GM19023 (cell line): Measurements from ENCODE around the gene HS6ST3.
"Not testable (repeated sequence)": the region's sequence is repeated elsewhere in the genome, so short reads cannot be mapped to it uniquely, and the experiment has no call there.

Source experiments
- ATAC-seq: cut with Tn5 transposase; IDR thresholded peaks from one replicate; pipeline ENCODE4 v1.9.1; 2021; ENCODE audit warnings: mild to moderate bottlenecking, moderate library complexity; ENCODE audit not compliant: unreplicated experiment

HS6ST3 gene

DNA sequence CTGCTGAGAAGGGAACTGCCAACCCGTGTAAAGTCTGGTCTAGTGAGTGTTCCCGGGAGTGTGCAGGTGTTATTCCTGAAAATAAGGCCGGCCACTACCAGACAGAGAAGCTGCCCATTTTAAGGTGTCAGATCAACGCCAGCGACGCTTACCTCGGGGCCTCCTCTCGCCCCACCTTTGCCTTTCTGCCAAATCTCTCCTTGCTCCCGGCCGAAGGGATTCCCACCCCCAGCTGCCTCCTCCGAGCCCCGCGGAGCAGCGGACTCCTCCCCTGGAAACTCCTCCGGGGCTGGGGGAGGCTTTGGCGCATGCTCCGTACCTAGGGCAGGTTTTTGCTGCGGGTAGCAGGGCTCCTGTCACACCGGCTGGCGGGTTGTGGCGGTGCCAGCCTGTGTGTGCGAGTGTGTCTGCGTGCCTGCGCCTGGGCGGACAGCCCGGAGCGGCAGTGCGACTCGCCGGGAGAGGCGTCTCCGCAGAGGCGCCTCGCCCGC lies at the start of gene HS6ST3:
Gene HS6ST3 (plus strand): TSS at position 359 of the 491 bp plus-strand sequence.
- ATAC-seq = peak; percentile 36

DNA sequence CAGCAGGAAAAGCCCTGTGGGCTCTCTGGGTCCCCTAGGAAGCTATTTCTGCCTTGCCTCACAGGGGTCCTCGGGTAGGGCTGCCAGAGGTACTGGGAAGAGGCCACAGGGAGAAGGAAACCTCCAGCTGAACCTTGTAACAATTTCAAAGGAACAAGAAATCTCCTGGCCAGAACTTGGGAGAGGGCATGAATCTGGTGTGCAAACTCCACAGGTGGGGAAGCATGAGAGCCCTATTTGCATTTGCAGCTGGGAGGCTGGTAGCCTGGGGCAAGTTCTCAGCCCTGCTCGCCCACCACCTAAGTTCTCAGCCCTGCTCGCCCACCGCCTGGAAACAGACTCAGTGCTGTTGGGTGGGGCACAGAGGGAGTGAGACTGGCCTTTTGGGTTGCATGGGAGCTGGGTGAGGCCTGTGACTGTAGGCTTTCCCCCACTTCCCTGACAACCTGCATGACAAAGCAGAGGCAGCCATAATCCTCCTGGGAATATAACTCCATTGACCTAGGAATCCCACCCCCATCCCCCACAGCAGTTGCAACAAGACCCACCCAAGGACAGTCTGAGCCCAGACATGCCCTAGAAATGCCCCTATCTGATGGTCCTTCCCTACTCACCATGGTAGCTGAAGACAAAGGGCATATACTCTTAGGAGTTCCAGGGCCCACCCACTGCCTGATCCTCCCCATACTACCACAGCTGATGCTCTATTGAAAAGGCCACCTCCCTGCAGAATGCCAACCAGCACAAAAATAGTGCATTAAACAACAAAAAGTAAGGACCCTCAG lies 48.4 kb upstream of the HS6ST3 start:
- no peak for ATAC-seq

DNA sequence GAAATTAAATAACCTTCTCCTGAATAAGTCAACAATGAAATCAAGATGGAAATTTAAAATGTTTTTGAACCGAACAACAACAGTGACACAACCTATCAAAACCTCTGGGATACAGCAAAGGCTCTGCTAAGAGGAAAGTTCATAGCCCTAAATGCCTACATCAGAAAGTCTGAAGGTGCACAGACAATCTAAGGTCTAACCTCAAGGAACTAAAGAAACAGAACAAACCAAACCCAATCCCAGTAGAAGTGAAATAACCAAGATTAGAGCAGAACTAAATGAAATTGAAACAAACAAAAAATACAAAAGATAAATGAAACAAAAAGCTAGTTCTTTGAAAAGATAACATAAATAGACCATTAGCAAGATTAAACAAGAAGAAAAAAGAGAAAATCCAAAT lies 45.7 kb upstream of the HS6ST3 start:
- no peak for ATAC-seq

DNA sequence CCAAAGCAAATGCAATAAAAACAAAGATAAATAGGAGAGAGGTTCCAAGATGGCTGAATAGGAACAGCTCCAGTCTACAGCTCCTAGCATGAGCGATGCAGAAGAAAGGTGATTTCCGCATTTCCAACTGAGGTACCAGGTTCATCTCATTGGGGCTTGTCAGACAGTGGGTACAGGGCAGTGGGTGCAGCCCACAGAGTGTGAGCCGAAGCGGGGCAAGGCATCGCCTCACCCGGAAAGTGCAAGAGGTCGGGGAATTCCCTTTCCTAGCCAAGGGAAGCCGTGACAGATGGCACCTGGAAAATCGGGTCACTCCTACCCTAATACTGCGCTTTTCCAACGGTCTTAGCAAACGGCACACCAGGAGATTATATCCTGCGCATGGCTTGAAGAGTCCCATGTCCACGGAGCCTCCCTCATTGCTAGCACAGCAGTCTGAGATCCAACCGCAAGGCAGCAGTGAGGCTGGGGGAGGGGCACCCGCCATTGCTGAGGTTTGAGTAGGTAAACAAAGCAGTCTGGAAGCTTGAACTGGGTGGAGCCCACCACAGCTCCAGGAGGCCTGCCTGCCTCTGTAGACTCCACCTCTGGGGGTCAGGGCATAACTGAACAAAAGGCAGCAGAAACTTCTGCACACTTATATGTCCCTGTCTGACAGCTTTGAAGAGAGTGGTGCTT lies 43.3 kb upstream of the HS6ST3 start:
- not testable (repeated sequence) for ATAC-seq

DNA sequence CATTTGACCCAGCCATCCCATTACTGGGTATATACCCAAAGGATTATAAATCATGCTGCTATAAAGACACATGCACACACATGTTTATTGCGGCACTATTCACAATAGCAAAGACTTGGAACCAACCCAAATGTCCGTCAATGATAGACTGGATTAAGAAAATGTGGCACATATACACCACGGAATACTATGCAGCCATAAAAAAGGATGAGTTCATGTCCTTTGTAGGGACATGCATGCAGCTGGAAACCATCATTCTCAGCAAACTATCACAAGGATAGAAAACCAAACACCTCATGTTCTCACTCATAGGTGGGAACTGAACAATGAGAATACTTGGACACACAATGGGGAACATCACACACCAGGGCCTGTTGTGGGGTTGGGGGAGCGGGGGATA lies 39.0 kb upstream of the HS6ST3 start:
- ATAC-seq = not testable (repeated sequence)

DNA sequence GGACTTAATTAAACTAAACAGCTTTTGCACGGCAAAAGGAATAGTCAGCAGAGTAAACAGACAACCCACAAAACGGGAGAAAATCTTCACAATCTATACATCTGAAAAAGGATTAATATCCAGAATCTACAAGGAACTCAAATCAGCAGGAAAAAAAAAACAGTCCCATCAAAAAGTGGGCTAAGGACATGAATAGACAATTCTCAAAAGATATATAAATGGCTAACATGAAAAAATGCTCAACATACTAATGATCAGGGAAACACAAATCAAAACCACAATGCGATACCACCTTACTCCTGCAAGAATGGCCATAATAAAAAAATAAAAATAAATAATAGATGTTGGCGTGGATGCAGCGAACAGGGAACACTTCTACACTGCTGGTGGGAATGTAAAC lies 38.4 kb upstream of the HS6ST3 start:
- not testable (repeated sequence) for ATAC-seq

DNA sequence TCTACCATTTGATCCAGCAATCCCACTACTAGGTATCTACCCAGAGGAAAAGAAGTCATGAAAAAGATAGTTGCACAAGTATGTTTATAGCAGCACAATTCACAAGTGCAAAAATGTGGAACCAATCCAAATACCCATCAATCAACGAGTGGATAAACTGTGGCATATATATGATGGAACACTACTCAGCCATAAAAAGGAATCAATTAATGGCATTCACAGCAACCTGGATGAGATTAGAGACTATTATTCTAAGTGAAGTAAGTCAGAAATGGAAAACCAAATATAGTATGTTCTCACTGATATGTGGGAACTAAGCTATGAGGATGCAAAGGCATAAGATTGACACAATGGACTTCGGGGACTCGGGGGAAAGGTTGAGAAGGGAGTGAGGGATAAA lies 38.0 kb upstream of the HS6ST3 start:
- ATAC-seq = not testable (repeated sequence)

DNA sequence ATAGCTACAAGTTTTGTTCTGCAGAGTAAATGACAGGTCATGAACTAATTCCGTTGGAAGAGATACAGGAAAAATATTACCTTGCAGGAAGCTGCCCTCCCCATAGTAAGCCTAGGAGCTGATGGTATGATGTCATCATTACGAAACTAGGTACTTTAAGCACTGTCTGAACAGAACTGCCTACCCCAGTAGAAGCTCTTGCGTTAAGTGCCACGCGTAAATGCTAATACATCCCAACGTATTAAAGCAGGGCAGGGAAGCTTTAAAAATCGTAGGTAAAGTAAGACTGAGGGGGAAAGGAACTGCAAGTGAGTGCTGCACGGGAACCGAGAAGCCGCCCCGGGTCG lies 37.3 kb upstream of the HS6ST3 start:
- ATAC-seq = peak; percentile 53

DNA sequence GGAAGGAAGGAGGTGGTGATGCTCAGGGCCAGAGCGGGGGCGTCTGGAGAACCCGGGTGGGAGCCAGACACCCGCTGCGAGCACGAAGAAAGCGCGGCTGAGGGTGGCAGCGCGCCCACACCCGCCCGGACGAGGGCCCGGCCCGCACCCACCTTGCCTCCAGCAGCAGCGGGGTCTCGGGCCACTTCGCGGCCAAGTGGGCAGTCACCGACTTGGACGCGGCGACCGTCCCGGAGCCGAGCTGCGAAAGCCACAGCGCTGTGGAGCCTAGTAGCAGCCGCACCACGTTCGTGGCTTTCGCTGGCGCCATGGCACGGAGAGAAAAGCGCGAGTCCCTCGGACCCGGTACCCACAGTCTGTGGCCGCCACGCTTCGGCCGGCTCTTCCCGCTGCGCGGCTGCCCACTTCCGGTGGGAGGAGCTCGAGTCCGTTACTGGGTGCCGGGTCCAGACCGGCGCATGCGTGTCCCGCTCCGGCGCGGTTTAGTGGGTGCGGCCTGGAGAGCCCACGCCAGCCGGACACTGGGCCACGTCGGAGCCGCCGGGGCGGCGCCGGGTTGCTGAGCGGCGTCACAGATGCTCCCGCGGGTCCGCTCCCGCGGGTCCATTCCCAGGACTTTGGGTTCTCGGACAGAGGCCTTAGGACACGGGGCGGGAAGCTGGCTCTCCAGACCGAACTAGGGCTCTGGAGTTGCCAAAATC lies 36.8 kb upstream of the HS6ST3 start, which contains the start of gene UGGT2:
Gene UGGT2 (minus strand): TSS at position 399 of the 701 bp plus-strand sequence. CDS start 89 bp downstream, at position 310.
- peak; percentile 96 for ATAC-seq

DNA sequence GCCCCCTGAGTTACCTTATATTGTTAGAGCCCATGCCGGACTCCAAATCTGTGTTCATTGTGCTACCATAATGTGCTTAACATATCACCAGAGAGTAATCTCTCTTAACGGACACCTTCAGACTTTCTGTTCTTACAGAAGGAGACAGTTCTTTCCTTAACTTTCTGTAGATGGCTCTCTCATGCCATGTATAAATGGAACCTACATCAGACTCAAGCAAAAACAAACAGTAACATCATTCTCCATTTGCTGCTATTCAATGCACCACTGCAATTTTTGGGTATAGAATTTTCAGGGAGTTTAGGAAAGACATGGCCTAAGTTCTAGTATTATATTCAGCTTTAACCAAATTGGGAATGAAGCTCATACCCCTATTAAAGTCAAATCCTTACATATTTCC lies 24.1 kb upstream of the HS6ST3 start:
- no peak for ATAC-seq

DNA sequence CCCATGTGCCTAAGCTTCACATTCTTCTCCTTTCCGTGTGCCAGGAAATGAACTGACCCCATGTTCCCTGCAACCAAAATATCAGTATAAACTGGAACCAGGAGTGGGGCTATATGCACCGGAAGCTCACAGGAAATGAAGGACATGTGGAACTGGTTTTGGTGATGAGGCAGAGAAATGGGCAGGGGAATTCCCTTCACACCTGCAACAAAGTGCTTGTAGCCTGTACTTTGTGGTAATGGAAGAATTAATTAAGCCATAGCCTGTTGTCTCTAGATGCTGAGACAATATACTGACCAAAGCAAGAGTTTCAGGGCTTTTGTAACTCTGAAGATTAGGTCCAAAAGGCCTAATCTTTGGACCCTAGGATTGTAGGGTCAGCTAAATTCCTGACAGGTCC lies 21.2 kb upstream of the HS6ST3 start:
- ATAC-seq = no peak

DNA sequence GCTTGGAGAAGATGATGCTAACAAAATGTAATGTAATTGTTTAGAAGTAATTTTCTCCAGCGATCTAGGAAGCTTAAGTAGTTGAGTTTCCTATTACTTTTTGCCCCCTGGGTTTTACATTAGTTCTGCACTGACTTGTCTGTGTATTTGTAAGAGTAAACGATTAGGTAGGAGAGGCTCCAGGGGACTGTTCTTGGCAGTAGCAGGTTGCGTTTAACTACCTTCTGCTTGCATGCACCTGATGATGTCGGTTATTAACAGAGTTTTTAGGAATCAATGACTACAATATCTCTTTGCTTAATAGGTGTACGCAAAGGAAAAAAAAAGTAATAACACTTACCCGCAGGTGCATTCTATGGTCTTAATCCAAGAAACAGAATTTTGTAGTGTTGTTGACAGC lies 18.4 kb upstream of the HS6ST3 start:
- ATAC-seq = no peak

DNA sequence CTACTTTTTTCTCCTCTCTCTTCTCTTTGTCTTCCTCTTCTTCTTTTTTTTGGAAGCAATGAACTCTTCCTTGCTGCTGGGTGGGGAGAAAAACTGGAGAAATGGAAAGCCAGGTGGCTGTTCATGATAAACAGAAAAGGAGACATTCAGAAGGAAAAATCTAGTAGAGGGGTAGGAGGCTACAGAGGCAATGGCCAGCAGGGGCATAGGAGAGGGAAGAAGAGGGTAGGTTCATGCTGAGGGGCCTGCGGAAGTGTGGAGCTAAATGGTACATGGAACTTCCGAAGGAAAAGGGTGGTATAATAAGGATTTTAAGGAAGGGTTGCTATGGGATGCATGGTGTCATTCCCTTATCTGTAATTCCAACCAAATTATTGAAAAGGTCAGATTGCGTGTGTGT lies 17.5 kb upstream of the HS6ST3 start:
- ATAC-seq = no peak

DNA sequence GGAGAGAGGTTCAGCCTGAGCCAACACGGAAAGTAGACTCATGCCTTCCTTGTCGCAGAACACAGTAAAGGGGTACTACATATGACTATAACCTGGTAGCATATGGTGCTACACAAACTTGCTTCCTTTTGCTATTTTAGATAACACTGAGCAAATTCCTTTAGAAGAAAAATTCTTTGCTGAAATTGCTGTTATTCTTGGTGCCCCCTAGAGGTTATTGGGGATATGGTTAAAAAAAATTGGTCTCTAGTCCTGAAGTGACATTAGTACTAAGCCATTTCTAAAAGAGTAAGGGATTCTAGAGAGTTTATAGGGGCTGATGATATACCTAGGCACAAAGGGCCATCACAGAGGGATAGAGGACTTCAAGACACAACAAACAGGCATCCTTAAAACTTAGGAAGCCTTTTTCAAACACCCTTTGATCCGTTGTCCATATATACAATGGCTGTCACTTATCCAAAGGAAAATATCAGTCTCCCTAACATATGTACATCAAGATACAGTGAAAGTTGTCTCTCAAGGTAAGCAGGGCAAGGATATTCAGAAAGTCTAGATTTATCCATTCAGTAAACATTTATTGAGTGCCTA lies 13.9 kb upstream of the HS6ST3 start:
- no peak for ATAC-seq

DNA sequence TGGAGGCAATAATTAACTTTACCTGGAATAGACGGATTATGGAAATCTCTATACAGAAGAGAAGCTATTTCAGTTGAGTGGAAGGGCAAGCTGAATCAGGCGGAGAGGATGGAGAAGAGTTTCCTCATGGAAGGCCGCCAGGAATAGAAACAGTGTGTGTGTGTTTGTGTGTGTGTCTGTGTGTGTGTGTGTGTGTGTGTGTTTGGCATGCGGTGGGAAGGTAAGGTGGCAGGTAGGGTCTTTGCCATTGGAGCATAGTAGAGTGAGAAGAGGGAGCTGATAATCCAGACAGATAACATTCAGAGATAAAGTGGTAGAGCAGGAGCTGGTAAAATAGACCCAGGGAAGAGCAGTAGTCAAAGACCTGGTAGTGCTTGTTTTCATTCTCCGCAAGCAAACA lies 9.2 kb upstream of the HS6ST3 start:
- no peak for ATAC-seq

DNA sequence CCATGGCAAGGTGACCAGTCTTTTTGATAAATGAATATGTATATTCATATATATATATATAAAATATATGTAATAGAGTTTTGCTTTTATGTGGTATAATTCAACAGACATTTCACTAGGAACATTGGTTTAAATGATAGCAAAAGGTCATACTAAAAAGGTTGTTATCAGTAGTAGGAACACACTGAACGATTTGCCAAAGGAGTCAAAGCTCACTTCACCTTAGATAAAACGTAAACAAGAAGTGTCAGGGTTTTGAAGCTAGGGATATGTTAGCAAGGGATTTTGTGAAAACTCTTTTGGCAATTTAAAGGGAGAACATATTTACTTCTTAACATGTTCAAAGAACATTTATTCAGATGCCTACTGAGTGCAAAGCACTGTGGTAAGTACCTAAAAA lies 8.0 kb upstream of the HS6ST3 start:
- ATAC-seq = no peak

DNA sequence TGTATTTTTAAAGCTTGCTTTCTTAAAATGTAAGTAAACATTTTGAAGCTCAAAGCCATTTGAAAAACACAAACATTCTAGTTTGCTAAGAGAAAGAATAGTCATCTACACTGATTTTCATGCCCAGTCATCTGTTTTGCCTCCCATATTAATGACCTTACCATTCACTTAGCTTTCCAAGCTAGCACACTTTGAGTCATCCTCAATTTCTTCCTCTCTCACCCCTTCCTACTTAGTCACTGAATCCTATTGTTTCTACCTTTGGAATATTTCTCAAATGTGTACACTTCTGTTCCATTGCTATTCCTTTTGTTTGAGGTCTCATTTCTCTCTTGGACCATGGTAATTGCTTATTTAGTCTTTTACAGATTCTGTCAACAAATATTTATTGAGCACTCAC lies 7.3 kb upstream of the HS6ST3 start:
- no peak for ATAC-seq

DNA sequence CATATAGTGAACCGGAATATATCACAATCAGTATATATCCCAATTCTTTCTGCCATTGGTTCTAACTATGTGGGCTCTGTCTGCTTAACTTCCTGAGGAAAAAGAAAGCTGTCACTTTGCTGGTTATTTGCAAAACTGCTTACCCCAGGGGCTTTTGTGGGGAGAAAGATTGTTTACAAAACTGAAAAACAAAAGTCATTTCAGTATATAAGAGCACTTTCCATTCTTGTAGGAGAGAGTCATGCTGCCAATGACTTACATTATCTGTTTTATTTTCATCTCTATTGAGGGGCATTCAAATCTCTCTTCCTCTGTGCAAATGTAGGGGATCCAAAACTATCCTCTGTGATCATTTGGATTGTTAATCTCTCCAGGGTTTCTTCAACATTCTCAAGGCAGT lies 3.2 kb upstream of the HS6ST3 start:
- ATAC-seq = no peak

DNA sequence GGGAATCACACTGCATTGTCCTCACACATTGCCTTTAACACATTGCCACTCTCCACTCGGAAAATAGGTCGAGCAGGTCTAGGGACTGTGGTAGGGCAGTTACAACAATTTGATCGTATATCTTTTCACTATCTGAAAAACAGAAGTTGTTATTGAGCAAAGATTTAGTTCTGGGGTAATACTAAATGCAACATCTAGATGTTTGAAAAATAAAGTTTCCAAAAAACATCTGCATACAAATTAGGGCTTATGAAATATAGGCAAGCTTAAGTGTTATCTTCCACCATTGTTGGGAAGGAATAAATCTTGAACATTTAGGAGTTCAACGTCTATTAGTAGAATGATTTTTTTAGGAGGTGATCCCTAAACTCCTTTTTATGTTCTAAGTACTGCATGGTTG lies 768 bp upstream of the HS6ST3 start:
- no peak for ATAC-seq

DNA sequence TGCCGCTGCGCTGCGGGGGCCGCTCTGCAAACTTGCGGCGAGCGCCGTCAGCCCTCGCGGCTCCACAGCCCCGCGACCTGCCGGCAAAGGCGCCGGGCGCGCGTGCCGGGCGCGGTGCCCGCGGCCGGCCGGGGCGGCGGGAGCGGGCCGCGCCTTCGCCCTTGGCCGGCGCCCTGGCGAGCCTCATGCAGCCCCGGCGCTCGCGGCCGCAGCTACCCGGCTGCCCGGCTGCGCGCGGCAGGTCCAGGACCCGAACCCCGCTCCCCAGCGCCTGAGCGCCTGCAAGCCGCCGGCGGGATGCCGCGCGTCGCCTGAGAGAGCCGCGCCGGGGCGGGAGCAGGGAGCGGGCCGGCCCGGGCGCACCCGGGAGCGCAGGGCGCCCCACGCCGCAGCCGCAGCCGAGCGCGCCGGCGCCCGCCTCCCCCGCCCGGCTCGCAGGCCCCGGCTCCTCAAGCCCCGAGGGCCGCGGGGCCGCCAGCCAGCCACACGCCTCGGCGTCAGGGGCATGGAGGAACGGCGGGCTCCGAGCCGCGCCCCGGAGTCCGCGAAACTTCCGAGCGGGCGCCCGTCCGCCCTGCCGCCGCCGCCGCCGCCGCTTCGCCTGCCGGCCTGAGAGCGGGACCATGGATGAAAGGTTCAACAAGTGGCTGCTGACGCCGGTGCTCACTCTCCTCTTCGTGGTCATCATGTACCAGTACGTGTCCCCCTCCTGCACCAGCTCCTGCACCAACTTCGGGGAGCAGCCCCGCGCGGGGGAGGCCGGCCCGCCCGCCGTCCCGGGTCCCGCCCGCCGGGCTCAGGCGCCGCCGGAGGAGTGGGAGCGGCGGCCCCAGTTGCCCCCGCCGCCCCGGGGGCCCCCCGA lies 564 bp downstream of the HS6ST3 start:
- ATAC-seq = peak; percentile 39
